Measurements from ENCODE around the gene KMT5B. TPM values are rescaled to one million over a fixed set of nuclear protein-coding genes. Genes with fewer than 3 reads are reported as not detected.

KMT5B gene
- total RNA-seq, 1 experiment from 2014 or later, result 43.8 TPM

DNA sequence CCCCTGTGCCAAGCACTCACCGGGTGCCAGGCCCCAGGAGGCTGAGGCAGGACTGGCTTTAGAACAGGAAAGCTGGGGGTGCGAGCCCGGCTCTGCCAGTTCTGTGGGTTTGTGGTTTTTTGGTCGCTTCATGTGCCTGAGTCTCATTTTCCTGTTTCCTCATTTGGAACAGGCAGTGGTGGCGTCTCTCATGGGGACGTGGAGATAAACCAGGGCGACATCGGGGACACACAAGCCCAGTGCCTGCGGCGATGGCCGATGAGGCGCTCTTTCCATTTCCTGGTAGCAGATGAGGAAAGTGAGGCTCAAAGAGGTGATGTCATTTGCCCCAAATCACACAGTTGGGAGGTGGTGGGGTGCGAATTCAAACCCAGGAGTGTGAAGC lies 71.1 kb downstream of the KMT5B start (continued):
- no peak for TF ChIP-seq ZNF138 (CRISPR knock-in tag; conservative IDR thresholded peaks at IDR 0.05)
- no peak for TF ChIP-seq SMAD3 (CRISPR knock-in tag; IDR thresholded peaks at IDR 0.05; ENCODE audit: borderline replicate concordance)
- TF ChIP-seq, protein P1, sequence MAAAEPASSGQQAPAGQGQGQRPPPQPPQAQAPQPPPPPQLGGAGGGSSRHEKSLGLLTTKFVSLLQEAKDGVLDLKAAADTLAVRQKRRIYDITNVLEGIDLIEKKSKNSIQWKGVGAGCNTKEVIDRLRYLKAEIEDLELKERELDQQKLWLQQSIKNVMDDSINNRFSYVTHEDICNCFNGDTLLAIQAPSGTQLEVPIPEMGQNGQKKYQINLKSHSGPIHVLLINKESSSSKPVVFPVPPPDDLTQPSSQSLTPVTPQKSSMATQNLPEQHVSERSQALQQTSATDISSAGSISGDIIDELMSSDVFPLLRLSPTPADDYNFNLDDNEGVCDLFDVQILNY (CRISPR knock-in tag; IDR thresholded peaks at IDR 0.05), result no peak
- TF ChIP-seq EMX1 (CRISPR knock-in tag; IDR thresholded peaks at IDR 0.05), result no peak
- no peak for TF ChIP-seq JAZF1 (CRISPR knock-in tag; IDR thresholded peaks at IDR 0.05)
- TF ChIP-seq, protein P2, sequence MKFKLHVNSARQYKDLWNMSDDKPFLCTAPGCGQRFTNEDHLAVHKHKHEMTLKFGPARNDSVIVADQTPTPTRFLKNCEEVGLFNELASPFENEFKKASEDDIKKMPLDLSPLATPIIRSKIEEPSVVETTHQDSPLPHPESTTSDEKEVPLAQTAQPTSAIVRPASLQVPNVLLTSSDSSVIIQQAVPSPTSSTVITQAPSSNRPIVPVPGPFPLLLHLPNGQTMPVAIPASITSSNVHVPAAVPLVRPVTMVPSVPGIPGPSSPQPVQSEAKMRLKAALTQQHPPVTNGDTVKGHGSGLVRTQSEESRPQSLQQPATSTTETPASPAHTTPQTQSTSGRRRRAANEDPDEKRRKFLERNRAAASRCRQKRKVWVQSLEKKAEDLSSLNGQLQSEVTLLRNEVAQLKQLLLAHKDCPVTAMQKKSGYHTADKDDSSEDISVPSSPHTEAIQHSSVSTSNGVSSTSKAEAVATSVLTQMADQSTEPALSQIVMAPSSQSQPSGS (CRISPR knock-in tag; IDR thresholded peaks at IDR 0.05; ENCODE audit: borderline replicate concordance, low read depth), result no peak
- no peak for TF ChIP-seq JUN (CRISPR knock-in tag; IDR thresholded peaks at IDR 0.05)
- TF ChIP-seq, protein P3, sequence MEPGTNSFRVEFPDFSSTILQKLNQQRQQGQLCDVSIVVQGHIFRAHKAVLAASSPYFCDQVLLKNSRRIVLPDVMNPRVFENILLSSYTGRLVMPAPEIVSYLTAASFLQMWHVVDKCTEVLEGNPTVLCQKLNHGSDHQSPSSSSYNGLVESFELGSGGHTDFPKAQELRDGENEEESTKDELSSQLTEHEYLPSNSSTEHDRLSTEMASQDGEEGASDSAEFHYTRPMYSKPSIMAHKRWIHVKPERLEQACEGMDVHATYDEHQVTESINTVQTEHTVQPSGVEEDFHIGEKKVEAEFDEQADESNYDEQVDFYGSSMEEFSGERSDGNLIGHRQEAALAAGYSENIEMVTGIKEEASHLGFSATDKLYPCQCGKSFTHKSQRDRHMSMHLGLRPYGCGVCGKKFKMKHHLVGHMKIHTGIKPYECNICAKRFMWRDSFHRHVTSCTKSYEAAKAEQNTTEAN (CRISPR knock-in tag; IDR thresholded peaks at IDR 0.05), result no peak
- TF ChIP-seq, protein P4, sequence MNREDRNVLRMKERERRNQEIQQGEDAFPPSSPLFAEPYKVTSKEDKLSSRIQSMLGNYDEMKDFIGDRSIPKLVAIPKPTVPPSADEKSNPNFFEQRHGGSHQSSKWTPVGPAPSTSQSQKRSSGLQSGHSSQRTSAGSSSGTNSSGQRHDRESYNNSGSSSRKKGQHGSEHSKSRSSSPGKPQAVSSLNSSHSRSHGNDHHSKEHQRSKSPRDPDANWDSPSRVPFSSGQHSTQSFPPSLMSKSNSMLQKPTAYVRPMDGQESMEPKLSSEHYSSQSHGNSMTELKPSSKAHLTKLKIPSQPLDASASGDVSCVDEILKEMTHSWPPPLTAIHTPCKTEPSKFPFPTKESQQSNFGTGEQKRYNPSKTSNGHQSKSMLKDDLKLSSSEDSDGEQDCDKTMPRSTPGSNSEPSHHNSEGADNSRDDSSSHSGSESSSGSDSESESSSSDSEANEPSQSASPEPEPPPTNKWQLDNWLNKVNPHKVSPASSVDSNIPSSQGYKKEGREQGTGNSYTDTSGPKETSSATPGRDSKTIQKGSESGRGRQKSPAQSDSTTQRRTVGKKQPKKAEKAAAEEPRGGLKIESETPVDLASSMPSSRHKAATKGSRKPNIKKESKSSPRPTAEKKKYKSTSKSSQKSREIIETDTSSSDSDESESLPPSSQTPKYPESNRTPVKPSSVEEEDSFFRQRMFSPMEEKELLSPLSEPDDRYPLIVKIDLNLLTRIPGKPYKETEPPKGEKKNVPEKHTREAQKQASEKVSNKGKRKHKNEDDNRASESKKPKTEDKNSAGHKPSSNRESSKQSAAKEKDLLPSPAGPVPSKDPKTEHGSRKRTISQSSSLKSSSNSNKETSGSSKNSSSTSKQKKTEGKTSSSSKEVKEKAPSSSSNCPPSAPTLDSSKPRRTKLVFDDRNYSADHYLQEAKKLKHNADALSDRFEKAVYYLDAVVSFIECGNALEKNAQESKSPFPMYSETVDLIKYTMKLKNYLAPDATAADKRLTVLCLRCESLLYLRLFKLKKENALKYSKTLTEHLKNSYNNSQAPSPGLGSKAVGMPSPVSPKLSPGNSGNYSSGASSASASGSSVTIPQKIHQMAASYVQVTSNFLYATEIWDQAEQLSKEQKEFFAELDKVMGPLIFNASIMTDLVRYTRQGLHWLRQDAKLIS (CRISPR knock-in tag; IDR thresholded peaks at IDR 0.05; ENCODE audit: borderline replicate concordance), result no peak
- TF ChIP-seq FOXK1 (CRISPR knock-in tag; IDR thresholded peaks at IDR 0.05), result no peak
- TF ChIP-seq, protein P5, sequence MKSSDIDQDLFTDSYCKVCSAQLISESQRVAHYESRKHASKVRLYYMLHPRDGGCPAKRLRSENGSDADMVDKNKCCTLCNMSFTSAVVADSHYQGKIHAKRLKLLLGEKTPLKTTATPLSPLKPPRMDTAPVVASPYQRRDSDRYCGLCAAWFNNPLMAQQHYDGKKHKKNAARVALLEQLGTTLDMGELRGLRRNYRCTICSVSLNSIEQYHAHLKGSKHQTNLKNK (CRISPR knock-in tag; IDR thresholded peaks at IDR 0.05), result no peak
- TF ChIP-seq, protein P6, sequence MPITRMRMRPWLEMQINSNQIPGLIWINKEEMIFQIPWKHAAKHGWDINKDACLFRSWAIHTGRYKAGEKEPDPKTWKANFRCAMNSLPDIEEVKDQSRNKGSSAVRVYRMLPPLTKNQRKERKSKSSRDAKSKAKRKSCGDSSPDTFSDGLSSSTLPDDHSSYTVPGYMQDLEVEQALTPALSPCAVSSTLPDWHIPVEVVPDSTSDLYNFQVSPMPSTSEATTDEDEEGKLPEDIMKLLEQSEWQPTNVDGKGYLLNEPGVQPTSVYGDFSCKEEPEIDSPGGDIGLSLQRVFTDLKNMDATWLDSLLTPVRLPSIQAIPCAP (CRISPR knock-in tag; IDR thresholded peaks at IDR 0.05), result no peak
- no peak for TF ChIP-seq ZNF416 (CRISPR knock-in tag; IDR thresholded peaks at IDR 0.05)
- no peak for TF ChIP-seq FOXJ3 (CRISPR knock-in tag; IDR thresholded peaks at IDR 0.05; ENCODE audit: borderline replicate concordance)
- TF ChIP-seq IRF2 (CRISPR knock-in tag; IDR thresholded peaks at IDR 0.05; ENCODE audit: borderline replicate concordance, low read depth), result no peak

DNA sequence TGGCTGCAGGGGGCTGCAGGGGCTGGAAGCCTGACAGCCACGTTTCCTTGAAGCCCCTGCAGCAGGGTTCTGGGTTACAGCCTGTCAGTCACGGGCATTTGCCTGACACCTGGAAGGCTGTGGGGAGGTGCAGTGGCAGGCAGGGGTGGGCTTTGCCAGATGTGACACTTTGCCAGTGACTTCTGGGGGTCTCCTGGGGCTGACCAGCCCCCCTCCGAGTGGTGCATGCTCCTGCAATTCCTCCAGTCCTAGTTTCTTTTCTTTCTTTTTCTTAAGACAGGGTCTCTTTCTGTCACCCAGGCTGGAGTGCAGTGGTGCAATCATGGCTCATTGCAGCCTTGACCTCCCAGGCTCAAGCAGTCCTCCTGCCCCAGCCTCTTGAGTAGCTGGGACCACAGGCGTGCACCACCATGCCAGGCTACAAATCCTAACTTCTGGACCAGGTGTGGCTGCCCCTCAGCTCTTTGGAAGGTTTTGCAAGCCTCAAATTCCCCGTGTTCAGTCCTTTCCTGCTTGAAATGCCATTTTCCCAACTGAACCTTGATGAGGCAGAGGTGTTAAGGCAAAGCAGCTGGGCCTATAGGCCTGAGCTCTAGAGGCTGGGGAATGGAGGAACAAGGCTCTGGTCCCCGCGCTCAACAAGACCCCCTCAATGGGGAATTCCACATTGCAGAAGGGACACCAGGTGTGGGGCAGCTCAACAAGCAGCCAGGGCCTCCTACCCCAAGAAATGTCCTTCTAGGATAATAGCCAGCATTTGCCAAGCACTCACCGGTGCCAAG lies 71.7 kb downstream of the KMT5B start:
- no peak overlapping the region for H3K27ac Mint-ChIP-seq
- DNase-seq (ENCODE audit: low spot score), result no peak
- no peak for ATAC-seq
- H3K36me3 Mint-ChIP-seq, result no peaks in the 10 kb centered on the region
- peaks cover 5% of the 10 kb centered on the region for H3K9me3 Mint-ChIP-seq
- ChIA-PET POLR2A (no interaction called here), CTCF (interaction anchor here (1.0 kb wide), 1 partner anchor 63 kb away, joined by 3 read pairs; no protein-coding TSS in a partner anchor)
- no peaks in the 10 kb centered on the region for H3K27me3 Mint-ChIP-seq (ENCODE audit: low read depth)
- 0 out of 2 replicates have a peak, but pooled peaks cover 4% of the 10 kb centered on the region for H3K4me1 Mint-ChIP-seq
- no peak overlapping the region for H3K4me3 Mint-ChIP-seq
- TF ChIP-seq NR3C1 (CRISPR knock-in tag; conservative IDR thresholded peaks at IDR 0.05; ENCODE audit: low read depth), result no peak
- no peak for TF ChIP-seq TEAD4 (CRISPR knock-in tag; IDR thresholded peaks at IDR 0.05)
- TF ChIP-seq, protein P7, sequence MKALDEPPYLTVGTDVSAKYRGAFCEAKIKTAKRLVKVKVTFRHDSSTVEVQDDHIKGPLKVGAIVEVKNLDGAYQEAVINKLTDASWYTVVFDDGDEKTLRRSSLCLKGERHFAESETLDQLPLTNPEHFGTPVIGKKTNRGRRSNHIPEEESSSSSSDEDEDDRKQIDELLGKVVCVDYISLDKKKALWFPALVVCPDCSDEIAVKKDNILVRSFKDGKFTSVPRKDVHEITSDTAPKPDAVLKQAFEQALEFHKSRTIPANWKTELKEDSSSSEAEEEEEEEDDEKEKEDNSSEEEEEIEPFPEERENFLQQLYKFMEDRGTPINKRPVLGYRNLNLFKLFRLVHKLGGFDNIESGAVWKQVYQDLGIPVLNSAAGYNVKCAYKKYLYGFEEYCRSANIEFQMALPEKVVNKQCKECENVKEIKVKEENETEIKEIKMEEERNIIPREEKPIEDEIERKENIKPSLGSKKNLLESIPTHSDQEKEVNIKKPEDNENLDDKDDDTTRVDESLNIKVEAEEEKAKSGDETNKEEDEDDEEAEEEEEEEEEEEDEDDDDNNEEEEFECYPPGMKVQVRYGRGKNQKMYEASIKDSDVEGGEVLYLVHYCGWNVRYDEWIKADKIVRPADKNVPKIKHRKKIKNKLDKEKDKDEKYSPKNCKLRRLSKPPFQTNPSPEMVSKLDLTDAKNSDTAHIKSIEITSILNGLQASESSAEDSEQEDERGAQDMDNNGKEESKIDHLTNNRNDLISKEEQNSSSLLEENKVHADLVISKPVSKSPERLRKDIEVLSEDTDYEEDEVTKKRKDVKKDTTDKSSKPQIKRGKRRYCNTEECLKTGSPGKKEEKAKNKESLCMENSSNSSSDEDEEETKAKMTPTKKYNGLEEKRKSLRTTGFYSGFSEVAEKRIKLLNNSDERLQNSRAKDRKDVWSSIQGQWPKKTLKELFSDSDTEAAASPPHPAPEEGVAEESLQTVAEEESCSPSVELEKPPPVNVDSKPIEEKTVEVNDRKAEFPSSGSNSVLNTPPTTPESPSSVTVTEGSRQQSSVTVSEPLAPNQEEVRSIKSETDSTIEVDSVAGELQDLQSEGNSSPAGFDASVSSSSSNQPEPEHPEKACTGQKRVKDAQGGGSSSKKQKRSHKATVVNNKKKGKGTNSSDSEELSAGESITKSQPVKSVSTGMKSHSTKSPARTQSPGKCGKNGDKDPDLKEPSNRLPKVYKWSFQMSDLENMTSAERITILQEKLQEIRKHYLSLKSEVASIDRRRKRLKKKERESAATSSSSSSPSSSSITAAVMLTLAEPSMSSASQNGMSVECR (CRISPR knock-in tag; IDR thresholded peaks at IDR 0.05; ENCODE audit: borderline replicate concordance), result no peak
- TF ChIP-seq, protein P8, sequence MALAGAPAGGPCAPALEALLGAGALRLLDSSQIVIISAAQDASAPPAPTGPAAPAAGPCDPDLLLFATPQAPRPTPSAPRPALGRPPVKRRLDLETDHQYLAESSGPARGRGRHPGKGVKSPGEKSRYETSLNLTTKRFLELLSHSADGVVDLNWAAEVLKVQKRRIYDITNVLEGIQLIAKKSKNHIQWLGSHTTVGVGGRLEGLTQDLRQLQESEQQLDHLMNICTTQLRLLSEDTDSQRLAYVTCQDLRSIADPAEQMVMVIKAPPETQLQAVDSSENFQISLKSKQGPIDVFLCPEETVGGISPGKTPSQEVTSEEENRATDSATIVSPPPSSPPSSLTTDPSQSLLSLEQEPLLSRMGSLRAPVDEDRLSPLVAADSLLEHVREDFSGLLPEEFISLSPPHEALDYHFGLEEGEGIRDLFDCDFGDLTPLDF (CRISPR knock-in tag; IDR thresholded peaks at IDR 0.05), result no peak
- TF ChIP-seq JAZF1 (CRISPR knock-in tag; IDR thresholded peaks at IDR 0.05), result no peak
- TF ChIP-seq, protein P9, sequence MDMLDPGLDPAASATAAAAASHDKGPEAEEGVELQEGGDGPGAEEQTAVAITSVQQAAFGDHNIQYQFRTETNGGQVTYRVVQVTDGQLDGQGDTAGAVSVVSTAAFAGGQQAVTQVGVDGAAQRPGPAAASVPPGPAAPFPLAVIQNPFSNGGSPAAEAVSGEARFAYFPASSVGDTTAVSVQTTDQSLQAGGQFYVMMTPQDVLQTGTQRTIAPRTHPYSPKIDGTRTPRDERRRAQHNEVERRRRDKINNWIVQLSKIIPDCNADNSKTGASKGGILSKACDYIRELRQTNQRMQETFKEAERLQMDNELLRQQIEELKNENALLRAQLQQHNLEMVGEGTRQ (CRISPR knock-in tag; IDR thresholded peaks at IDR 0.05), result no peak
